Measurements from ENCODE around the gene TCEAL8. TPM values are rescaled to one million over a fixed set of nuclear protein-coding genes. Genes with fewer than 3 reads are reported as not detected.
A peak's percentile ranks its signal among the peaks of the same experiment; 100 is the strongest.
"Not testable (repeated sequence)": the region's sequence is repeated elsewhere in the genome, so short reads cannot be mapped to it uniquely, and the experiment has no call there.

The TCEAL8 gene
- total and polyA plus RNA-seq, 9 donors: 100 to 145 (median 106) TPM

- no peak for DNase-seq
These were observed 1.7 kb upstream of the TCEAL8 start for GRCh38 chrX:103256651-103257050.

GRCh38 chrX:103254171-103254824, 657 bp downstream of the TCEAL8 start:
- Histone ChIP-seq H3K27ac (ENCODE audit: low read length) (peak overlapping the region; percentile 97), H3K4me1 (ENCODE audit: control insufficient read depth, insufficient read depth, low read length) (peaks cover 6% of the 10 kb centered on the region), H3K9me3 (replicated peaks; ENCODE audit: control insufficient read depth, low read depth, low read length) (no peaks in the 10 kb centered on the region), H3K36me3 (ENCODE audit: control insufficient read depth, insufficient read depth, low read length) (peaks cover 4% of the 10 kb centered on the region), H3K4me3 (ENCODE audit: low read length) (peak overlapping the region; percentile 85), H3K27me3 (ENCODE audit: control insufficient read depth, insufficient read depth, low read length) (peaks cover 25% of the 10 kb centered on the region)
- WGBS (ENCODE audit: insufficient coverage): 17% methylated on average over 15 of the region's 22 CpGs
- DNase-seq: peak; percentile 79

More at GRCh38 chrX:103256651-103257050, 1.7 kb upstream of the TCEAL8 start:
- Histone ChIP-seq H3K9me3 (replicated peaks; ENCODE audit: control insufficient read depth, low read depth, low read length) (no peaks in the 10 kb centered on the region), H3K36me3 (ENCODE audit: control insufficient read depth, insufficient read depth, low read length) (peaks cover 3% of the 10 kb centered on the region), H3K4me1 (ENCODE audit: control insufficient read depth, insufficient read depth, low read length) (peaks cover 6% of the 10 kb centered on the region), H3K4me3 (ENCODE audit: low read length) (no peak overlapping the region), H3K27ac (ENCODE audit: low read length) (no peak overlapping the region), H3K27me3 (ENCODE audit: control insufficient read depth, insufficient read depth, low read length) (peaks cover 21% of the 10 kb centered on the region)

GRCh38 chrX:103253608-103254007, 1.3 kb downstream of the TCEAL8 start:
- DNase-seq: peak; percentile 21
- peaks cover 4% of the 10 kb centered on the region for H3K36me3 ChIP-seq (ENCODE audit: control insufficient read depth, insufficient read depth, low read length)
- H3K27ac ChIP-seq (ENCODE audit: low read length): peak overlapping the region; percentile 97
- peaks cover 24% of the 10 kb centered on the region for H3K27me3 ChIP-seq (ENCODE audit: control insufficient read depth, insufficient read depth, low read length)
- peaks cover 6% of the 10 kb centered on the region for H3K4me1 ChIP-seq (ENCODE audit: control insufficient read depth, insufficient read depth, low read length)
- 47% methylated on average over 4 of the region's 8 CpGs for WGBS (ENCODE audit: insufficient coverage)
- H3K4me3 ChIP-seq (ENCODE audit: low read length): peak overlapping the region; percentile 85
- H3K9me3 ChIP-seq (replicated peaks; ENCODE audit: control insufficient read depth, low read depth, low read length): no peaks in the 10 kb centered on the region

DNA sequence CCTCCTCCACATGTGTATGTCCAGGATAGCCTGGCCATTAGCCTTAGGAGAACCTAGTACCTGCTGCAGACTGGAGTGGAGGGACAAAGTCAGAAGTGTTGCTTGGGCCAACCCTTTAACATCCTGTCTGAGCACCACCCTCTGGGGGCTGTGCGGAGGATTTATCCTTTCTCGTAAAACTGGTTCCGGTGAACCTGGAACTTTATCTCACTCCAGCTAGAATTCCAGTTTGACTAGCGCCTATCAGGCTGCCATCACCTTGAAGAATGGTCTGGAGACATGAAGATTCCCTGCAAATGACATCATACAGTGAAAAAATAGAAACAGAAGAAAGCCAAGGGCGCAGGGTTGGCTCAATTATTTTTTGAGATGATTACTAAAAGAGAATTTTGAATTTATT, 4.0 kb downstream of the TCEAL8 start:
- no peak overlapping the region for H3K27ac ChIP-seq (ENCODE audit: low read length)

DNA sequence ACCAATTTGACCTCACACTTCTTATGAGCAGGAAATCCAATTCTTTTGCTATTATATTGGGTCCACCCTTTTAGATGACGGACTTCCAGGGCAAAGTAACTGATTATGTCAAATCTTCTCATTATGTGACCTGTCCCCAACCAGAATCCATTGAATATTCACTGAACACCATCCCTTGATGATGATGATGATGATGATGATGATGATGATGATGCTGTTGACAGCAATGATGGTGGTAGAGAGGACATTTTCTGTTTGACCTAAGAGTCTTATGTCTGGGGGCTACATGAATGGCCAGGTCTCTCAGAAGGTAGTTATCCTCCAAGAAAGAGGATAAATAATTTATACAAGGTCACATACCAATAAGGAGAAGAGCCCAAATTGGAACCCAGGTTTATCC, 5.2 kb downstream of the TCEAL8 start:
- H3K36me3 ChIP-seq (ENCODE audit: control insufficient read depth, insufficient read depth, low read length): peaks cover 4% of the 10 kb centered on the region
- no peak overlapping the region for H3K4me3 ChIP-seq (ENCODE audit: low read length)
- H3K9me3 ChIP-seq (replicated peaks; ENCODE audit: control insufficient read depth, low read depth, low read length): no peaks in the 10 kb centered on the region
- no peak for DNase-seq
- peaks cover 4% of the 10 kb centered on the region for H3K4me1 ChIP-seq (ENCODE audit: control insufficient read depth, insufficient read depth, low read length)
- peaks cover 19% of the 10 kb centered on the region for H3K27me3 ChIP-seq (ENCODE audit: control insufficient read depth, insufficient read depth, low read length)
- H3K27ac ChIP-seq (ENCODE audit: low read length): no peak overlapping the region
- WGBS (ENCODE audit: insufficient coverage): no CpG with 5 or more reads among the region's 1 CpG

More for the DNA sequence above, 4.0 kb downstream of the TCEAL8 start:
- Histone ChIP-seq H3K4me1 (ENCODE audit: control insufficient read depth, insufficient read depth, low read length) (peaks cover 6% of the 10 kb centered on the region), H3K27me3 (ENCODE audit: control insufficient read depth, insufficient read depth, low read length) (peaks cover 22% of the 10 kb centered on the region), H3K9me3 (replicated peaks; ENCODE audit: control insufficient read depth, low read depth, low read length) (no peaks in the 10 kb centered on the region), H3K4me3 (ENCODE audit: low read length) (no peak overlapping the region), H3K36me3 (ENCODE audit: control insufficient read depth, insufficient read depth, low read length) (peaks cover 4% of the 10 kb centered on the region)
- DNase-seq: no peak
- WGBS (ENCODE audit: insufficient coverage): 56% methylated on average over 3 of the region's 5 CpGs

DNA sequence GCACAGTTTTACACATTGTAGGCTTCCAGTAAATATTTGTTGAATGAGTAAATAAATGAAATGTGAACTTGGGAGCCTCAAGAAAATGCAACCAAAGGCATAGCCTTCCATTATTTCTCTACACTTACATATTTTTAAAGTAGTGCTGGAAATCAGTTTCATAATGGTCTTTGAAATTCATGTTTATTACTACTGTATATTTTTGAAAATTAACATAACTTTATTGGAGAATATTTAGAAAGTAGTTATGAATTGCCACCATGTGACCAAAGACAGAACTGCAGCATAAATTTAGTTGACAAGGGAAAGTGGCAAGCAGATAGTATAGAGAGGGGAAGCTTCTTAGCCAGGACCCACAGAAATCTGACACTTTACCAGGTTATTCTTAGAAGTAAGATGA, 6.4 kb downstream of the TCEAL8 start:
- Histone ChIP-seq H3K27ac (ENCODE audit: low read length) (no peak overlapping the region), H3K4me1 (ENCODE audit: control insufficient read depth, insufficient read depth, low read length) (peaks cover 1% of the 10 kb centered on the region), H3K9me3 (replicated peaks; ENCODE audit: control insufficient read depth, low read depth, low read length) (no peaks in the 10 kb centered on the region), H3K27me3 (ENCODE audit: control insufficient read depth, insufficient read depth, low read length) (peaks cover 12% of the 10 kb centered on the region), H3K36me3 (ENCODE audit: control insufficient read depth, insufficient read depth, low read length) (peaks cover 4% of the 10 kb centered on the region), H3K4me3 (ENCODE audit: low read length) (no peak overlapping the region)
- DNase-seq: peak; percentile 41

GRCh38 chrX:103240155-103240554, 14.8 kb downstream of the TCEAL8 start:
- no peak overlapping the region for H3K27ac ChIP-seq (ENCODE audit: low read length)
- H3K27me3 ChIP-seq (ENCODE audit: control insufficient read depth, insufficient read depth, low read length): peaks cover 15% of the 10 kb centered on the region
- no peak overlapping the region for H3K4me3 ChIP-seq (ENCODE audit: low read length)
- H3K36me3 ChIP-seq (ENCODE audit: control insufficient read depth, insufficient read depth, low read length): no peaks in the 10 kb centered on the region
- no peaks in the 10 kb centered on the region for H3K4me1 ChIP-seq (ENCODE audit: control insufficient read depth, insufficient read depth, low read length)
- DNase-seq: no peak
- H3K9me3 ChIP-seq (replicated peaks; ENCODE audit: control insufficient read depth, low read depth, low read length): no peaks in the 10 kb centered on the region

GRCh38 chrX:103236296-103236695, 18.7 kb downstream of the TCEAL8 start:
- no peaks in the 10 kb centered on the region for H3K36me3 ChIP-seq (ENCODE audit: control insufficient read depth, insufficient read depth, low read length)
- H3K27ac ChIP-seq (ENCODE audit: low read length): no peak overlapping the region
- no peak overlapping the region for H3K4me3 ChIP-seq (ENCODE audit: low read length)
- no peaks in the 10 kb centered on the region for H3K9me3 ChIP-seq (replicated peaks; ENCODE audit: control insufficient read depth, low read depth, low read length)
- peaks cover 4% of the 10 kb centered on the region for H3K27me3 ChIP-seq (ENCODE audit: control insufficient read depth, insufficient read depth, low read length)
- no peaks in the 10 kb centered on the region for H3K4me1 ChIP-seq (ENCODE audit: control insufficient read depth, insufficient read depth, low read length)
- no CpG with 5 or more reads among the region's 1 CpG for WGBS (ENCODE audit: insufficient coverage)
- DNase-seq: no peak

DNA sequence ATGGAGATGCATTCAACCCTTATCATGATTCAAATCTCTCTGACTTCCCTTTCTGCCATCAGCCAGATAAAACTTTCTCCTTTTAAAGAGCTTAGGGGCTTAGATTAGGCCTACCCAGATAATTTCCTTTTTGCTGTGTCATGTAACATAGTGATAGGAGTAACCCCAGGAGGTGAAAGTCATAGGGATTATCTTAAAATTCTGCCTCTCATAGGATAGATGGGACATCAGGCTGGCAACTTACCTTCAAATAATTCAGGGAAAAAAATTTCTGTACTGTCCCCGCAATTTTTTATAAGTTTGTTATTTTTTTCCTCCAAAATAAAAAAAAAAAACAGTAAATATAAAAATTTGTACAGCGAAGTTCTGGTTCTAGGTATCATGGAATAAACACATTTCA, 19.3 kb downstream of the TCEAL8 start:
- H3K4me1 ChIP-seq (ENCODE audit: control insufficient read depth, insufficient read depth, low read length): not testable (repeated sequence)
- no CpG with 5 or more reads among the region's 2 CpGs for WGBS (ENCODE audit: insufficient coverage)

GRCh38 chrX:103234869-103235268, 20.1 kb downstream of the TCEAL8 start:
- no peak overlapping the region for H3K4me3 ChIP-seq (ENCODE audit: low read length)
- H3K27ac ChIP-seq (ENCODE audit: low read length): no peak overlapping the region
- DNase-seq: no peak
- WGBS (ENCODE audit: insufficient coverage): no CpG with 5 or more reads among the region's 1 CpG
- no peaks in the 10 kb centered on the region for H3K36me3 ChIP-seq (ENCODE audit: control insufficient read depth, insufficient read depth, low read length)
- no peaks in the 10 kb centered on the region for H3K4me1 ChIP-seq (ENCODE audit: control insufficient read depth, insufficient read depth, low read length)
- peaks cover 4% of the 10 kb centered on the region for H3K27me3 ChIP-seq (ENCODE audit: control insufficient read depth, insufficient read depth, low read length)
- no peaks in the 10 kb centered on the region for H3K9me3 ChIP-seq (replicated peaks; ENCODE audit: control insufficient read depth, low read depth, low read length)

More for the DNA sequence above, 19.3 kb downstream of the TCEAL8 start:
- H3K27me3 ChIP-seq (ENCODE audit: control insufficient read depth, insufficient read depth, low read length); H3K27ac ChIP-seq (ENCODE audit: low read length); H3K9me3 ChIP-seq (replicated peaks; ENCODE audit: control insufficient read depth, low read depth, low read length); DNase-seq; H3K36me3 ChIP-seq (ENCODE audit: control insufficient read depth, insufficient read depth, low read length); H3K4me3 ChIP-seq (ENCODE audit: low read length): not testable (repeated sequence)

GRCh38 chrX:103233263-103233662, 21.7 kb downstream of the TCEAL8 start:
- WGBS (ENCODE audit: insufficient coverage): 67% methylated on average over 2 of the region's 2 CpGs
- H3K27me3 ChIP-seq (ENCODE audit: control insufficient read depth, insufficient read depth, low read length): peaks cover 4% of the 10 kb centered on the region
- H3K4me1 ChIP-seq (ENCODE audit: control insufficient read depth, insufficient read depth, low read length): no peaks in the 10 kb centered on the region
- H3K36me3 ChIP-seq (ENCODE audit: control insufficient read depth, insufficient read depth, low read length): no peaks in the 10 kb centered on the region
- no peak for DNase-seq
- H3K4me3 ChIP-seq (ENCODE audit: low read length): no peak overlapping the region
- H3K27ac ChIP-seq (ENCODE audit: low read length): no peak overlapping the region
- no peaks in the 10 kb centered on the region for H3K9me3 ChIP-seq (replicated peaks; ENCODE audit: control insufficient read depth, low read depth, low read length)

All from muscle of leg (tissue), 11 donors.